Frontal cortex (tissue), 4 donors: ENCODE data around the gene RNASE8. TPM values are rescaled to one million over a fixed set of nuclear protein-coding genes. Genes with fewer than 3 reads are reported as not detected.

Experiments
- DNase-seq, 2 donors: peaks; one replicate each; pipeline ENCODE4 v3.0.0; 2012; ENCODE audit warnings: low spot score in 2 of 2
- FAIRE-seq: peaks from 2 replicates; lab custom pipeline; 2012; peaks lifted over from hg19 to GRCh38; lab: Jason Lieb, UNC
- total RNA-seq: library from RNA; depleted of rRNA; stranded (reverse); fragments of >200 nt; gene quantifications from one replicate; pipeline ENCODE4 v1.2.3, GENCODE V29; 2014
- donor health status: control.
- donor health status: control.
- donor health status: control.

RNASE8 gene
- total RNA-seq, 1 donor from 2014 or later, result not detected

DNA sequence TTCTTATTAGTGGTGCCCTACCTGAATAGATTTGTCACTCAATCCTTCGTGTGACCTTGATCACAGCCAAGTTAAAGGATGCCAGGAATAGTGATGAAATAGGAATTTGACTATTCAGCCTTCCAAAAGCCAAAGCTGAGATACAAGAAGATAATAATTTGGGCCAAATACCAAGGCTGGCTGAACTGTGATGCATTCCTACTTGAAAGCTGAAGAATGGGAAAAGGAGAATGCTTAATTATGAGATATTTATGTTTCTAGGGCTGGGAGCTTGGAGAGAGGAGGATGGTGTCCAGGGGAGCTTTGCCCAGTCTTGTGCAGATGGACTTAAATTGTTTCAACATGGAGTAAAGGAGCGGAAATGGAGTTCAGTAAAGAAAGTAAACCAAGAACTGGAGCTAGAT lies 10.2 kb upstream of the RNASE8 start:
- FAIRE-seq (no peak), DNase-seq (no peak)

DNA sequence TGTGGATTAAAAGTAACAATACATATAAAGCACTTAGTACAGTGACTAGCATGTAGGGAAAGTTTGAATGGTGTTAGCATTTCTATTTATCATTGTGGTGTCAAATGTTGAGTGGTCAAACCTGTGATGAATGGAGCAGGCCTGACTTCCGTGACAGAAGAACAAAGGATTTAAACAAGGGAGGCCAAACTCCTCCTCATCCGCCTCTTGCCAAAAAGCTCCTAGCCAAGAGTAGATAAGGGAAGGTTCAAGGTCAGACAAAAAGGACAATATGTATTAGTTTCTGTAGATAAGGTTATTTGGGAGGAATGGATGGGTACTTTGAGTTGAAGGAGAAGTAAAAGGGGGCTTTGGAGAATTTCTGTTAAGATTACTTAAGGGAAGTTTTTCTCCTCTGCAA lies 9.0 kb upstream of the RNASE8 start:
- no peak for FAIRE-seq
- DNase-seq, result no peak

DNA sequence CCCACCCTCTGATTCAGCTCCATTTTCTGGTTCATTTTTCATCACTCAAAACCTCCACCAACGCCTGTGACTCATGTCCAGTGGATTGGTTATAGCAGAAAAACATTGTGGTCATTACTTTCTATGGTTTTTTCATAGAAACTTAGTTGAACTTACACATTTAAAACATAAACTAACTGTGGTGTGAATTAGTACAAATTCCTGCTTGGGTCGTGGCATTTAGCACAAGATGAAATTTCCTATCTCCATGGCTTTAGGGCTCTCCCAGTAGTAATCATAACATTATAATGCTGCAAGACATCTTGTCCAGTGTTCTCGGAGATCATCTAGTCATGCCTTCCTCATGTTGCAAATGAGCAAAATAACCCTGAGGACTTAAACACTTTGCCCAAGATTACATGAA lies 8.3 kb upstream of the RNASE8 start:
- no peak for FAIRE-seq
- no peak for DNase-seq

DNA sequence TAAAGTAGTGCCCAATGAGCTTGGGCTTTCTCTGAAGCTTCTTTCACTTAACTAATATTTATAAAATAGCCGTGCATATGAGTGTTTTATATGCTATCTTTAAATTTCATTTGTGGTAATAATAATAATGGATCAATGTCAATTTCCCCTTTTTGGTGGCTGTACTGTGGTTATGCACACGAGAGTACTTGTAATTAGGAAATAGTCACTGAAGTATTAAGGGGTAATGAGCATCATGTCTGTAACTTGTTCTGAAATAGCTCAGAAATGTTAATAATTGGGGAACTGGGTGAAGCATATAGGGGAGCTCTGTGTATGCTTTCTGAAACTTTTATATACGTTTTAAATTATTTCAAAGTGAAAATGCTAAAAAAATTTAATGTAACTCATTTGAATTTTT lies 7.0 kb upstream of the RNASE8 start:
- FAIRE-seq, result no peak
- DNase-seq, result no peak

DNA sequence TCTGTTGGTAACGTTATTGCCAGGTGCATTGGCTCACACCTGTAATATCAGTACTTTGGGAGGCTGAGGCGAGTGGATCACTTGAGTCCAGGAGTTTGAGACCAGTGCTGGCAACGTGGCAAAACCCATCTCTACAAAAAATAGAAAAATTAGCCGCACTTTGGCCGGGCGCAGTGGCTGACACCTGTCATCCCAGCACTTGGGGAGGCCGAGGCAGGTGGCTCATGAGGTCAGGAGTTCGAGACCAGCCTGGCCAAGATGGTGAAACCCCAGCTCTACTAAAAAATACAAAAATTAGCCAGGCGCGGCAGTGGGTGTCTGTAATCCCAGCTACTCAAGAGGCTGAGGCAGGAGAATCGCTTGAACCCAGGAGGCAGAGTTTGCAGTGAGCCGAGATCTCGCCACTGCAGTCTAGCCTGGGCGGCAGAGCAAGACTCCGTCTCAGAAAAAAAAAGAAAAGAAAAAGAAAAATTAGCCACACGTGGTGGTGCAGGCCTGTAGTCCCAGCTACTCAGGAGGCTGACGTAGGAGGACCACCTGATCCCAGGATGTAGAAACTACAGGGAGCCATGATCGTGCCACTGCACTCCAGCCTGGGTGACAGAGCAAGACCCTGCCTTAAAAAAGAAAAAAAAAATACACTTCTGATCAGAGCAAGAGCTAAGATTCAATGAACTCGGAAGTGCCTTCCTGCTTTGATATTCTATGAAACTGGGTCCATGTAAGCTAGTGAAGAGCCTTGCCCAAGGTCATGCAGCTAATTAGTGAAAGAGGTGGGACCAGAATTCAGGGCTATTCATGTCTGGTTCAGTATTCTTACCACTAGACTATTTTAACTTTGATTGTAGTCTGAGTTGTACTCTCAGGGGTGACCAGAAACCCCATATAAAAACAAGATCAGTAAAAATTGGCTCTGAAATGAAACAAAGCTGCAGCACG lies 4.2 kb upstream of the RNASE8 start:
- DNase-seq, result no peak
- FAIRE-seq, result no peak

DNA sequence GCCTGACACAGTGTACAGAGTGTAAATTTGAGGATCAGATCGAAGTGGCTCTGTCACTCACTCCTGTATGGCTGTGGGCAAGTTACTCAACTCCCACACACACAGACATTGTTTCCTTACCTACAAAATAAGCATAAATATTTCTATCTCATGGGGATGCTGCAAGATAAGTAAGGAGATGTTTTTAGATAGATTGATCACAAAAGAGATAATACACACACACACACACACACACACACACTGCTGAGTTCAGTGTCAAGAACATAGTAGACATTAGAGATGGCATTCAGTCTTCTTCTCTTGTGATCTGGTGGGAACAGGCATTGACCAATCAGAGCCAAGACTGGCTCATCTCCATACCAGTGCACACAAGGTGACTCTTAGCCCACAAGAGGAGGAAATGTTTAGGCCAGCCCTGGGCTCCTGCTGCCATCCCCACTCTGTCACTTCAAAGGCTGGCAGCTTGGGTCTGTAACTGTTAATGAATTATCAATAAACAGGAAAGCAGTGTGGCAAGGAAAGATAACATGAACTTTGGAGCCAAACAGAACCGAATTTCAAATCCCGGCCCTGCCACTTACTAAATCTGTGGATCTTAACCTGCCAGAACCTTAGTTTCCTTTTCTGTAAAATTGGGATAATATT lies 3.4 kb upstream of the RNASE8 start:
- DNase-seq, result no peak
- FAIRE-seq, result no peak

DNA sequence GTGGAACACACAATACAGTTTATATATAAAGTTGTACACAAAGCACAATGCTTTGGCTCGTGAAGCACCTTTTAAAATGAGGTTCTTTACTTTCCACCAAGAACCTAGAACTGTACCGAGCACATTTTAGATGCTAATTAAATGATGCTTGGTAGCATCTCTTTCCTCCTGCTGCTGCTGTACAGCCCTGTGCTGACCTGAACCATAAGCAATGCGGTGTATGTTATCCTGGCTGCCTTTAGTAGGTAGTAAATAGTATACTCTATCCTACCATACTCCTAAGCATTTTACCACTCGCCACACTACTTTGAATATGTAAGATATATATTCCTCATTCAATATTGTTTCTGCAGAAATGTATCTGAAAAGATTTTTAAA lies 2.9 kb upstream of the RNASE8 start:
- DNase-seq (no peak), FAIRE-seq (no peak)

DNA sequence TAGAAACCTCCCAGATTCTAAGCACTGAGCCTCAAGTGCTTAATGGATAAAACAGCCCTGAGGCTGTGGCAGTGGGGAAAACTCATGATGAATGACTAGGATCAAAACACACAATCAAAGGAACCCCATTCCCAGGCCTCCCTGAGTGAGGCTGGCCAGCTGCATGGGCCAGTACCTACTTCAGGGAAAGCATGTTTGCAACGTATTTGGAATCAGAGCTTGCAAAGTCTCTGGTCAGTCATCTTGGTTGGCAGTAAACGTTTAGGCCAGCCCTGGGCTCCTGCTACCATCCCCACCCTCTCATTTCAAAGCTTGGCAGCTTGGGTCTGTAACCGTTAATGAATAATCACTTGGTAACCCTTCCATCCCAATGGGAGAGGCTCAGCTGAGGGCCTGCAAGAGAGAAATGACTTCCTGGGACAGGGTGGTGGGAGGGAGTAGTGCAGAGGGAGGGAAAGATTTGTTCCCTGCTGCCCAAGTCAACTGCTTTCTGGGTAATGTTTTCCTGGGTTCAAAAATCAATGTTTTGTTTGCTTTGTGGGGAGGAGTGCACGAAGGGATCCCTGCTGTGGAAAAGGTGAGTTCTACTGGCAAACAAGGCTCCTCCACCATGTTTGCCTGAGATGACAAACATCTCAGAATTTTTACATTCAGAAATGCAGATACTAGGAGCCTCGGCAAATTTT lies 2.0 kb upstream of the RNASE8 start:
- FAIRE-seq, result no peak
- no peak for DNase-seq

DNA sequence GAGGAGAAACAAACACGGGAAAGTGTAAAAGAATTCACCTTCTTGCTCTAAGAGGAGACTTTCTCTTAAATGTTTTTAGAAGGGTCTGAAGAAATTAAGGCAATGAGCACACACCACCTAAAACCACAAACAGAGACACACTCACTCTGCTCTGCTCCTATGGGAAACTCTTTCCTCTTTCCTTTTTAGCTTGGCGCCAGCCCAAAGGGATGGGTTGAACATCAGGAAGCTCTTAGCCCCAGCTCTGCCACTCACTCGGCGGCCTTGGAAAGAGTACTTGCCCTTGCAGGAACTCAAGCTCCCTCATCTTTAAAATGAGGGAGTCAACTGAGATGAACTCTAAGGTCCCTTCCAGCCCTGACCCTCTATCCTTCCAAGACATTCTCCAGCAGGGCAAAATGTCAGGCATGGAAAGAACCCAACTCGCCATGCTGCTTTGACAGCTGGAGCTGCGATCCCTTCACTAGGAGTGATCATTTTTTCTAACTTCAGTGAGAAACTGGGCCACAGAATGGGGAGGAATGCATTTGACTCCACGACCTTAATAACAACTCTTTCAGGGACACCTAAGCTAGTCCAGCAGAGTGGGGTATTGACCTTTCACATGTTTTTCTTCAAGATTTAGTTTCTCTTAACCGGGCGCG lies 980 bp upstream of the RNASE8 start:
- FAIRE-seq, result no peak

DNA sequence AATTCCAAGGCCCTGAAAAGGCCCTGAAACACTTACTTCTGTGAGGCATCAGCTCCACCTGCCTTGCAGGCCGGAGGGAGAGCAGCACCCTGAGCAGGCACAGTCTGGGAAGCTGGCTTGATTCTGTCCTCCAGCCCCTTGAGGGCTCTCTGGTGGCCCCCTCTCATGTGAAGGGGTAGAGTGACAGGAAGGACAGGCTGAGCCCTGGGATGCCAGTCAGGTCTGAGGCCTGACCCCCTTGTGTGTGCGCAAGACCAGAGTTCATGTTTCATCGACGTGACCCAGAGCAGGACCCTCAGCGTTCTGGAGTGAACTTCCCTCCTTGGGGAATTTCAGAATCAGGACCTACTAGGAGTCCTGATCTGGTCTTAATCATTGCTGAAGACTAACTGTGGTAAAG lies 1.3 kb downstream of the RNASE8 start:
- DNase-seq (no peak), FAIRE-seq (no peak)

More for the DNA sequence above, 980 bp upstream of the RNASE8 start:
- DNase-seq, result no peak

DNA sequence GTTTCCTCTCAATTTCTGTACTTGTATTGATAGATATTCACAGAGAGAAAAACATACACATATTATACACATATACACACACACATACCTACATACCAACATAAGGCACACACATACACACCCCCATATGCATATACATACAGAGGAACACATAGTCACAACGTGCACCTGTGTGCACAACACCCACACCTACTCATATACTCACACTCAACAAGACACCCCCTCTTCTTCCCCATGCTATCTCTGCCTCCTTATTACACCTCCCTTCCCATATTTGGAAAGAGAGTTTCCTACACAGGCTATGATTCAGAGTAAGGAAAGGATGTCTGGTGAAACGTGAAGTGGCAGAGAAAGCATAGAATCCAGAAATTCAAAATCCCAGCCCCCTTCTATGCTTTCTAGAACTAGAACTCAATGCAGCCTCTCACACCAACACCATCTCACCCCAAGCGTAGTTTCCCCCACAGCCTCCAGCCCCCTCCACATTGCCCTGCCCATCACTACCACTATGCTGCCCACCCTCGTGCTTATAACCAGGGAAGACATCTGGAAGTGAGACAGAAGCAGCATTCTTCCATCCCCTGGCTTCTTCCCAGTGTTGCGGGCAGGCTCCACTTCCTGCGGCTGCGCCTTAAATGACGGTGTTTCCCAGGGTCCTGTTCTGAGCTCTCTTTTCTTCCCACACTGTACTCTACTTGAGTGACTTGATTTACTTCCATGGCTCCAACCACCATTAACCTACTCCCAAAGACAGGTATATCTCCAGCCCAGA lies 2.4 kb downstream of the RNASE8 start:
- DNase-seq, result no peak
- FAIRE-seq, result no peak

DNA sequence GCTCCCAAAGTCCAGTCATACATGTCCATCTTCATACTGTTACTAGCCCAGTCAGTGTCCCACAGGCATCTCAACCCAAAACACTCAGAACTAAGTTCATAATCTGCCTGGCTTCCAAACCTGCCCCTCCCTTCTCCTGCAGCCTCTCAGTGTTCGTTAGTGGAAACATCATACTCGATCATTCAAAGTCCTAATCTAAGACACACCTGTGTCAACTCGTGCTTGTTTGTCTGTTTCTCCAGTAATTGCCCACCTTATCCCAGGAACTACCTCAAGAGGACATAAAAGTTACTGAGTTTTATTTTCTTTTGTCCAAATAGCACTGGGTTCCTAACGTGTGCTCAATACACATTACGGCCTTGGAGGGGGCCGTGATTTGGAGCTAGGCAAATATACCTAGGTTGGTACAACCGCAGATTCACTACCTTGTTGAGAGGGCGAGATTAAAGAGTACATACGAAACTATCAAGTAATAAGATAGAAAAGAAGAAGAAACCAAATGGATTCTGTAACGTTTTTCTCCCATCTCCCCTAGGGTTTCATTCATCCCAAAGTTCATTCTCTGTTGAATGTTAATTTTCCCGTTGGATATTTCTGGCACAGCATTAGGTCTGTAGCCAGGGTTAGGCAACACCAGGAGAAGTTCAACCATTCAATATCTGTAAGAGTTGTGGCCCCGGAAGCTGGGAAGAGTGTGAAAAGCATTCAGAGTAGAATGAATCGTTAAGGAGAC lies 3.2 kb downstream of the RNASE8 start:
- FAIRE-seq (no peak), DNase-seq (no peak)

DNA sequence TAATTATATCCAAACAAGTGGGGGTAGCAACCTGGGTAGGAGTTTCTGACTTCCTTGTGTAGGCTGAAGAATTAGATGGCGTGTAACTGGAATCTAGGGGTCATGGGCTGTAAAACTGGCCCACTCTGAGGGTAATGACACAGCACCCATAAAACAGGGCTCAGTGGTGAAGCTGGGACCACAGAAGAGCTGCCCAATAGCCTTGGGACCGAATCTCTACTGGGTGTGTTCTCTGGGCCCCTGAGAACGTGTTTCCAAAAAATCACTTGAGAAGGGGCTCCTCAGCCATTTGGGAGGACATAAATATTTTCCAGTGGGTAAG lies 3.7 kb downstream of the RNASE8 start:
- DNase-seq (no peak), FAIRE-seq (no peak)

DNA sequence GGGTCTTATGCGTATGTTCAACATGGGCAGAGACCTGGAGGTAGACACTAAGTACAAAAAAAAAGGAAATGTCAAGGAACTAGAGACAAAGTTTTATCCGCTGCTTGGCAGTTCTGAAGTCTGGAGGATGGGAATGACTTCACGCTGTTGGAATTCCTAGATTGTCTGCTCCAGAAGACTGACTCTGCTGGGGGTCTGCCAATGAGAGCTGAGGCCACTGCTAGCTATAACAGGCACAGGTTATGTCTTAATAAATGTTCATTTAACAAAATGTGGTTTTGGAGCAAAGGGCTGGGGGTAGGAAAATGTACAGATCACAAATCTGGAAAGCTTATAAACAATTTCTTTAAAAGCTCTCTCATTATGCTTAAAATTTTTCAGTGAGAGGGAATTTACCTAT lies 5.9 kb downstream of the RNASE8 start:
- FAIRE-seq, result no peak

DNA sequence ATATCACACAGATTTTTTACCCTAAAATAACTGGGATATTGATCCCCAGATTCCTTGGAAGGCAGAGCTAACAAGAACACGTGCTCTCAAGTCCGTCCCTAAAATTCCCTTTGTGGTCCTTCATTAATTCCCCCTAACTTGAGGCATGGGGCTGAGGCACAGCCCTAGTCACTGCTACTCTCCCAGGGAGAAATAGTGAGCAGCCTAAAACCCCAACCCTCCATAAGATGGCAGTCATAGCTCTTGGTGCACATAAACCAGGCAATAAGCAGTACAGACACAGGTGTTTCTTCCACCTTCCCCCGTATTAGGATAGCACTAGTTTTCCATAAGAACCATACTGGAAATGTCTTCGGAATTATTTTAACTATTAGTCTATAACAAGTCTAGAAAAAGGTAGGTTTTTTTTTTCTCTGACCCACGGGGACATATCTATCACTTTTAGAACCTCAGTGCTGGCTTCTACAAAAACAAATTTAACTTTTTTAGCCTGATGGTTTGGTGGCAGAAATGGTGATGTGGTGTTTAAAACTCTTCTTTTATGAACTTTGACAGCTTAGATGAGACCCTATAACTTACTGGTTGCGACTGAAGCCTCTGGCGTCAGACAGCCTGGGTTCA lies 9.4 kb downstream of the RNASE8 start:
- no peak for FAIRE-seq
- DNase-seq, result peak in 1 of 2 donors; percentile 19

More for the DNA sequence above, 5.9 kb downstream of the RNASE8 start:
- DNase-seq, result no peak

DNA sequence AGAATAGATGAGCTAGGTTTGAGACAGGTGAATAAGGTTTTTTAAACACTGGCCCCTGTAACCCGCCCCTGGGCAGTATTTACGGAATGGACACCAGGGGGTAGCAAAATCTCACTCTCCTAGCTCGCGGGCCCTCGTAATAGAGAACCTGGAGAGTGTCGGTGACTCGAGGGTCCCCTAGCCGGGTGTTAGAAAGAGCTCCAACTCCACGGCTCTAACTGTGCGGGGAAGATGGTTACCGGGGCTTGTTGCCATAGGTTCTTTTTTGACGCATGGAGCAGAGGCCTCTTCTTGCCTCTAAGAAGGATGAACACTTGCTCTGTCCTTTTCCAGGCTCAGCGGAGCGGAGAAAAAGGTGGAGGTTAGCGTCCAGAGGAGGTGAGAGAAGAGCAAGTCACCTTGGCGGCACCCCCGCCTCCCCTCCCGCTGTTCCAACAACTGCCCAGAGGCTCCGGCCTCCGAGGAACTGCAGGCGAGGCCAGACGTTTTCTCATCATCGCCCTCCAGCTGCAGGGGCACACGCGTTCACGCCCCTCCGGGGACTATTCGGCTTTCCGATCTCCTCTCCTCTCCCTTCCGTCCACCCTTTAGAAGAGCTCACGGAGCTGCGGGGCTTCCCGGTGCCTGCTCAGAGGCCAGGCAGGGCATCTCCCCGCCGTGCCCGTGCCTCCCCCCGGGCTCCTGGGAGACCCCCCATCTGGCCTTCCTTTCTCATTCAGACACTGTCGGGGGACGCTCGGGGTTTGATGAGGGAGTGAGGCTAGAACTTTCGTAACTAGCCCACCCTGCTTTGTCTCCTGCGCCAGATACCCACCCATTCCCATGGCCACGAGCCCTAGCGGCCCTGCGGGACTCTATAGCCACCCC lies 11.1 kb downstream of the RNASE8 start:
- DNase-seq (peak; percentile 20 to 64), FAIRE-seq (no peak)

DNA sequence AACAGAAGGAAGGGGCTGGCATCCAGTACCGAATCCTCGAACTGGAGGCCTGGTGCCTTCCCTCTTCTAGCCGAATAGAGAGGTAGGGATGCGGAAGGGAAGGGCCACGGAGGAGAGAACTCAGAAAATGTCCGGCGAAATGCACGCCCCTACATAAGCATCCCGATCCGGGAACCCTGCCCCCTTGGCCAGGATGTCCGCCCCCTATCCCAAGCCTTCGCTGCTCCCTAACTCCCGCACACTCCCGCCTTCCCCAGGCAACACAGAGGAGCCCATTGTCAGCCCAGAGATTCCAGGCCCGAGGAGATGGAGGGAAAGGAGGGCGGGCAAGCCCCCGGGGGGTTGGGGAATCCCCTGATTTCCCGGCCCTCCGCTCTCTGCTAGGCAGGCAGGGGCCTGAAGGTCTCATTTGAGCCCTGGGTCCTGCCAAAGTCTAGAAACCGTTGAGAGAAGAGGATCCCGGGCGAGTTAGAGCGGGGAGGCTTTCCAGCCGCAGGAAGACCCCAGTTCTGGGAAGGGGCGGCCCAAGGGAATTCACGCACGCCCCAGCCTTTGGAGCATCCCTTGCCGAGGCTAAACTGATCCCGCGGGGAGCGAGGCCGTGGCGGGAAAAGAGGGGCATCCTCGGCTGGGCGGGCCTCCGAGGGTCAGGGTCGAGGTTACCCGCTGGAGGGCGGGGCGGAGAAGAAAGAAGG lies 11.9 kb downstream of the RNASE8 start:
- no peak for FAIRE-seq

More for the DNA sequence above, 11.9 kb downstream of the RNASE8 start:
- peak; percentile 70 to 78 for DNase-seq
